Ascending aorta (tissue), 2 donors: ENCODE measurements around the gene EML4. TPM values are rescaled to one million over a fixed set of nuclear protein-coding genes. Genes with fewer than 3 reads are reported as not detected.

ENCODE experiments used
- DNase-seq, 2 donors: peaks; one replicate each; pipeline ENCODE4 v3.0.0-alpha.2; 2019; ENCODE audit warnings: low spot score in 2 of 2
- H3K27ac ChIP-seq, 2 donors: fragments of 200-600 bp; sonication (generic); one replicate each; pipeline ENCODE4 v1.5.1; 2016 to 2017; ENCODE audit warnings: mild to moderate bottlenecking in 1 of 2
- H3K27me3 ChIP-seq: fragments of 200-600 bp; sonication (generic); one replicate; pipeline ENCODE4 v1.5.1; 2017
- H3K36me3 ChIP-seq, 2 donors: fragments of 200-600 bp; sonication (generic); one replicate each; pipeline ENCODE4 v1.5.1; 2016
- H3K4me1 ChIP-seq, 2 donors: fragments of 200-600 bp; sonication (generic); one replicate each; pipeline ENCODE4 v1.5.1; 2016 to 2017; ENCODE audit warnings: mild to moderate bottlenecking in 1 of 2
- H3K4me3 ChIP-seq, 2 donors: fragments of 200-600 bp; sonication (generic); one replicate each; pipeline ENCODE4 v1.5.1; 2016 to 2017; ENCODE audit warnings: mild to moderate bottlenecking in 1 of 2
- H3K9me3 ChIP-seq, 2 donors: fragments of 200-600 bp; sonication (generic); one replicate each; pipeline ENCODE4 v1.5.1; 2016
- CTCF ChIP-seq, 3 experiments: fragments of 200-600 bp in 2 of 3; fragments of 450-650 bp in 1 of 3; sonication (generic) in 2 of 3; IDR thresholded peaks; one replicate each; pipeline ENCODE4 v1.5.1; 2016 to 2019; ENCODE audit warnings: antibody characterized with exemption in 3 of 3, mild to moderate bottlenecking in 1 of 3, moderate library complexity in 1 of 3
- intact Hi-C: fragments of 100-400 bp; cut with DNase I; formaldehyde crosslinking; loops from one replicate; pipeline ENCODE4 v1.15.1; 2023
- total RNA-seq: library from RNA; depleted of rRNA; stranded (reverse); fragments of >200 nt; gene quantifications from one replicate; pipeline ENCODE4 v1.1.0, GENCODE V29; 2016

The EML4 gene
- total RNA-seq, 1 donor from 2014 or later, result 25.2 TPM

GRCh38 chr2:42156721-42157120 lies 12.4 kb upstream of the EML4 start:
- Histone ChIP-seq H3K4me1 (no peaks in the 10 kb centered on the region), H3K27ac (no peak overlapping the region), H3K4me3 (no peak overlapping the region), H3K36me3 (no peaks in the 10 kb centered on the region), H3K9me3 (no peaks in the 10 kb centered on the region), H3K27me3 (no peaks in the 10 kb centered on the region)
- intact Hi-C loops, result no loop called here
- TF ChIP-seq CTCF (IDR thresholded peaks at IDR 0.05), result no peak
- no peak for DNase-seq

DNA sequence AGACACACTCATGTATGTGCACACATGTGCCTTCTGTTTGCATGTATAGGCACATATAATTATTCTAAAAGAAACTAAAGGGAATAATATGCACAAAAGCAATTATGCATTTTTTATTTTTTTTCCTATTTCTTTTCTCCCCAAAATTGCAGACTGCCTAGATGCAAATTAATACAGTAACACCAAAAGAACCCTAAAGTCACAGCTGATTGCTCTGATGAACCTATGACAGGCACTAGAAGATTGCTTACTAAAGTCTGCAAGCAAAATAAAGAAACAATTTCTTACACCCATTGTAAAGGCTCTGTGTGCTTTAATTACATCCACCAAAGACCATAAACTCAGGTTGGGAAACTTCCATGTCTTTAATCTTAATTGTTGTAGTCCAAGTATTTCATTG lies 7.7 kb upstream of the EML4 start:
- no peaks in the 10 kb centered on the region for H3K4me1 ChIP-seq
- H3K27me3 ChIP-seq, result no peaks in the 10 kb centered on the region
- H3K9me3 ChIP-seq, result no peaks in the 10 kb centered on the region
- no peak overlapping the region for H3K4me3 ChIP-seq
- no peak overlapping the region for H3K27ac ChIP-seq
- TF ChIP-seq CTCF (IDR thresholded peaks at IDR 0.05), result no peak
- DNase-seq, result no peak
- intact Hi-C loops, result no loop called here
- H3K36me3 ChIP-seq, result no peaks in the 10 kb centered on the region

DNA sequence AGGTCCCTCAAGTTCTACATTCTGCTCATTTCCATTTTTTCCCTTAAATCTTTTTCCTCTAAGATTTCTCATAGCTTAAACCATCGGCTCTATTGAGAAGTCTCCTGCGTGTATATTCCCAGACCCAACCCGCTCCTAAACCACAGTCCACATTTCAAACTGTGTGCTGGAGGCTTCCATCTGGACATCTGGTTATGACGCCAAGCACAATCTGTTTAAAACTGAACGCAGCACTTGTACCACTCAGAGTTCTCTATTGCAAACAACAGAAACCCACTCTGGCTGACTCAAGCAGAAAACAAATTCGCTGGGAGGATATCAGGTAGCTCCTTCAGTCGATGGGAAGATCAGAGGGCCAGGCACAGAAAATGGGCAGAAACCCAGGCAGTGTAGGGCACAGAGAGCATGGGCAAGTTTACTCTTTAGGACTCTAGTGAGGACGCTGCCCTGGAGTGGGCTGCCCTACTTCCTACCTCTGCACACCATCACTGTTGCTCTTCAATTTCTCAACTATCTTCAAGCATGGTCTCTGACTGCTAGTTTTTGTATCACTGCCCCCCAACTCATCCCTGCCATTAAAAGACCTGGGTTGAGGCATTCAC lies 5.6 kb upstream of the EML4 start:
- intact Hi-C loops, result no loop called here

DNA sequence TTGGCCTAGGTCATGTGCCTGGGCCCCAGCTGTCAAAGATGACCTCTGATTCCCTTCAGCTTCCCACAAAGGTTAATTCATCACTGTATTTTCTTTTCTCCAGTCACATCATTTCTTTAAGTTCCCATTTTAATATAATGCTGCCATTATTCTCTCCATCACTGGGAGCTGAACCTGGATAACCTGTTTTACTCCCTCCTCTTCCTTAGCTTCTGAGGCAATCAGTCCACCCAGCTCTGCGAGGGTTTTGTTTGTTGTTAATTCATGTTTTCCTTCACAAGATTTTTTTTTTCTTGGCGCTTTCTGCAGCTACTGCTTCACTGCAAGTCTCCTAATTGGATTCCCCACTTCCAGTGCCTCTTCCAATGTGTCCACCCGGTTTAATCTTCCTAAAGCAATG lies 5.1 kb upstream of the EML4 start:
- H3K9me3 ChIP-seq, result no peaks in the 10 kb centered on the region
- DNase-seq, result no peak
- H3K27ac ChIP-seq, result no peak overlapping the region
- TF ChIP-seq CTCF (IDR thresholded peaks at IDR 0.05), result no peak
- H3K4me1 ChIP-seq, result peaks cover 0 to 3% of the 10 kb centered on the region in 2 donors
- no peaks in the 10 kb centered on the region for H3K36me3 ChIP-seq
- no peaks in the 10 kb centered on the region for H3K27me3 ChIP-seq
- H3K4me3 ChIP-seq, result no peak overlapping the region
- intact Hi-C loops, result no loop called here

More for the DNA sequence above, 5.6 kb upstream of the EML4 start:
- no peaks in the 10 kb centered on the region for H3K9me3 ChIP-seq
- no peaks in the 10 kb centered on the region for H3K27me3 ChIP-seq
- H3K4me3 ChIP-seq, result no peak overlapping the region
- no peak for DNase-seq
- H3K36me3 ChIP-seq, result no peaks in the 10 kb centered on the region
- no peaks in the 10 kb centered on the region for H3K4me1 ChIP-seq
- no peak overlapping the region for H3K27ac ChIP-seq
- TF ChIP-seq CTCF (IDR thresholded peaks at IDR 0.05), result no peak

DNA sequence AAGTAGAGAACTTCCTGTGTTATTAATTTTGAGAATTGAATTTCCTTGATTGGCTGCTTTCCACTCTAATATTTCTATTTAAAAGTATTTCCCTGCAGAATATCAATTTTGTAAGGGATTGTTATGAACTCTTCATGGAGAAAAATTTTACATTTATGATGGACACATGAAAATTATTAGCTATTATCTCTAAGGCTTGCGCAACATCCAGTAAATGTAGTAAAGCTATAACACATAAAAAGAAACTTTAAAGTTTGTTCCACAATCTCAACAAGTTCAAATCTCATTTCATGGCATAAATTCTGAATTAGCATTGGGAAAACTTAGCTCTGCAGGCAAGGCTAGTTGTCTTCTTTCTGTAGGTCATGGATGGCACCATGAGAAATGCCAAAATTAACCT lies 4.2 kb upstream of the EML4 start:
- no peak for TF ChIP-seq CTCF (IDR thresholded peaks at IDR 0.05)
- intact Hi-C loops, result loop anchor here (5.0 kb wide), 1 partner anchor 118 kb away; the partner anchor contains the start of gene PKDCC

DNA sequence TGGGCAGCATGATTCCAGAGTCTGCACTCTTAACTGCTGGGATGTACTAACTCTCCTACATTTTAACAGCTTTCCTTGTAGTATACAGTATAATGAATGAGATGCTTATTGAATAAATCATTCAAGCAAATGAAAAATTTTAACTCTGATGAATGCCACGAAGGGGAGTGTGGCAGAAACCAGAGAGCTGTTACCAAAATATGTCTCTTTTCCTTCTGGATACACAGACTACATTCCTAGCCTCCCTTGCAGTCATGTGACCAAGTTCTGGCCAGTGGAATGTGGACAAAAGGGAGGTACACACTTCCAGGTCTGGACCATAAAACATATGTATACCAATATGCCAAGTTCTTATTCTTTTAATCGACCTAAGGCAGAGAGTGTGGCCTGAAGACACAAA lies 1.7 kb upstream of the EML4 start:
- no peak for TF ChIP-seq CTCF (IDR thresholded peaks at IDR 0.05)
- Histone ChIP-seq H3K4me1 (peaks cover 6 to 17% of the 10 kb centered on the region in 2 donors), H3K36me3 (no peaks in the 10 kb centered on the region), H3K27me3 (no peaks in the 10 kb centered on the region), H3K4me3 (no peak overlapping the region), H3K9me3 (no peaks in the 10 kb centered on the region), H3K27ac (peak overlapping the region in 1 of 2 donors; percentile 91)
- intact Hi-C loops, result loop anchor here (5.0 kb wide), 1 partner anchor 120 kb away; the partner anchor contains the start of gene PKDCC
- DNase-seq, result no peak

More for the DNA sequence above, 4.2 kb upstream of the EML4 start:
- no peaks in the 10 kb centered on the region for H3K9me3 ChIP-seq
- peaks cover 0 to 3% of the 10 kb centered on the region in 2 donors for H3K4me1 ChIP-seq
- H3K4me3 ChIP-seq, result no peak overlapping the region
- no peaks in the 10 kb centered on the region for H3K36me3 ChIP-seq
- no peaks in the 10 kb centered on the region for H3K27me3 ChIP-seq
- no peak for DNase-seq
- no peak overlapping the region for H3K27ac ChIP-seq
